ENCODE results near the gene TRANK1.
"Not testable (repeated sequence)": the region's sequence is repeated elsewhere in the genome, so short reads cannot be mapped to it uniquely, and the experiment has no call there.

Gene TRANK1

GRCh38 chr3:36893826-36894225 lies 51.0 kb downstream of the TRANK1 start:
- no peak for DNase-seq

- peak in 3 of 58 donors; percentile 10 to 20 (median 13) for DNase-seq
Measured at GRCh38 chr3:36893137-36893557, 51.7 kb downstream of the TRANK1 start.

DNA sequence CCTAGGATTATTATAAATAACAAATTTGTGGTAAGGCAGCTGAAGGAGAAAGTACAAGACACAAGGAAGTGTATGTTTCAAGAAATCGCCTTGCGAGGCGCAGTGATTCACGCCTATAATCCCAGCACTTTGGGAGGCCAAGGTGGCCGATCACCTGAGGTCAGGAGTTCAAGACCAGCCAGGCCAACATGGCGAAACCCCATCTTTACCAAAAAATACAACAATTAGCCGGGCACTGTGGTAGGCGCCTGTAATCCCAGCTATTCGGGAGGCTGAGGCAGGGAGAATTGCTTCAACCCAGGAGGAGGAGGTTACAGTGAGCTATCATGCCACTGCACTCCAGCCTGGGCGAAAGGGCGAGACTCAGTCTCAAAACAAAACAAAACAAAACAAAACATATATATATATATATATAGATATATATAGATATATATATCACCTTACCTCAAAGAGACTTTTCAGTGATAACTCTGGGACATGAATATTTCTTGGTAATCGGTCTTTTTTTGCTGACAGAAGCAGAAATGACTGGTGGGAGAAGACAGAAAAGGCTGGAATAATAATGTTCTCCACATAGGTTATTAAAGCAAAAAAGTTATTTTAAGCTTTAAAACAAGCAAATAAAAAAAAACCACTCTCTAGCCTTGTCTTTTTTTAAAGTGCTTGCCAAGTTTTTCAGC lies 52.3 kb downstream of the TRANK1 start:
- DNase-seq: no peak

DNA sequence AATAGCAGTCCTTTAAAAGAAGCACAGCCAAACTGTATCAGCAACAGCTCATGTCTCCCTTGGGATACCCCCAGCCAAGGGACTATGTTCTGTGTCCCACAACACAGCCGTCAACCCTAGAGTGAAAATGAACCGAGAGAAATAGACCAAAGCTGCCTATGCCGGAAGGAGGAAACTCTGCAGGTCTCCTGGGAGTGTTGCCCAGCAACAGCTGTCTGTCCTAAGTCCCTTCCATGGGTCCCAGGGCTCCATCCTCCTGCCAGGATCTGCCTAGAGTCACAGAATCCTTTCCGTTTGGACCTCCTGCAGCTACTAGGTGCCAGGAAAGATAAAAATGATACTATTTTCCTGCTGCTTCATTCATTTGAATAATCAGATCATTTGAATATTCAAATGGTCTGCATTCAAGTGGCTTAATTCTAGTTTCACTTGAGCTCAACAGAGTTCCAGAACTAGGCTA lies 53.1 kb downstream of the TRANK1 start:
- DNase-seq: no peak

GRCh38 chr3:36891097-36891496 lies 53.8 kb downstream of the TRANK1 start:
- DNase-seq: not testable (repeated sequence)

DNA sequence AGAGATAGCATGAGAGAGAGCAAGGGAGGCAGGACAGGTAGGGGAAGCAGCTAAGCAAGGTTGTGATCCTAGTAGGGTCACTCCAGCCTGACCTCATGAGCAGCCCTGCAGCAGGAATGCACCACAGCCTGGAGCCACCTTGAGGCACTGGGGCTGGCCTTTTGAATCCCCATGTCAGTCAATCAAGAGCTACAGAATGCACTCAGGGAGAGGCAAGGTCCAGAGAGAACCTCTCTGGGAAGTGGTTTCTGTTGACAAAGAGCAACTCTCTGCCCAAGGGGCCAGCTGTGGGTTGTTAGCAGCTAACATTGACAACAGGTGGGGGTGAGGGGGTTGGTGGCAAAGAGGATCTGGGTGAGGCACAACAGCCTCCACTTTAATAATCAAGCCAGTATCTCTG lies 54.6 kb downstream of the TRANK1 start:
- DNase-seq: no peak

- DNase-seq: no peak
Measured at GRCh38 chr3:36881735-36882134, 63.1 kb downstream of the TRANK1 start.

GRCh38 chr3:36879842-36880241 lies 65.0 kb downstream of the TRANK1 start:
- not testable (repeated sequence) for DNase-seq

DNA sequence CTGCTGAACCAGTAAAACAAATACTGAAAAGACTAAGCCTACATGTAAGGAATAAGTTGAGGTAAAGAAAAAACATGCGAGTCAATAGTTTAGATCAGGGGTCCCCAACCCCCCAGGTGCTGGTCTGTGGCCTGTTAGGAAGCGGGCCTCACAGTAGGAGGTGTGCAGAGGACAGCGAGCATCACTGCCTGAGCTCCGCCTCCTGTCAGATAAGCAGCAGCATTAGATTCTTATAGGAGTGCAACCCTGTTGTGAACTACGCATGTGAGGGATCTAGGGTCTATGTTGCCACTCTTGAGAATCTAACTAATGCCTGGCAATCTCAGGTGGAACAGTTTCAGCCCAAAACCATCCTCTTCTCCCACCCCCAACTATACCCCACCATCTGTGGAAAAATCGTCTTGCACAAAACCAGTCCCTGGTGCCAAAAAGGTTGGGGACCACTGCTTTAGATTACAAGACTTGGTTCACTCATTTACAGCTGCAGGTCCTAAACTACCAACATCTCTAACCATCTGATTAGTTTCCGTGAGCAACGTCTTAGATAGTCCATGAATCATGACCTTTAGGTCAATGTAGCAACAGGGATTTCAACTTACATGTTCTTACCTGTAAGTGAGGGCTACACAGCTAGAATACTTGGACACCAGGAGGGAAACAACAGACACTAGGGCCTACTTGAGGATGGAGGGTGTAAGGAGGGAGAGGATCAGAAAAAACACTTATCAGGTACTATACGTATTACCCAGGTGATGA lies 66.7 kb downstream of the TRANK1 start:
- no peak for DNase-seq

DNA sequence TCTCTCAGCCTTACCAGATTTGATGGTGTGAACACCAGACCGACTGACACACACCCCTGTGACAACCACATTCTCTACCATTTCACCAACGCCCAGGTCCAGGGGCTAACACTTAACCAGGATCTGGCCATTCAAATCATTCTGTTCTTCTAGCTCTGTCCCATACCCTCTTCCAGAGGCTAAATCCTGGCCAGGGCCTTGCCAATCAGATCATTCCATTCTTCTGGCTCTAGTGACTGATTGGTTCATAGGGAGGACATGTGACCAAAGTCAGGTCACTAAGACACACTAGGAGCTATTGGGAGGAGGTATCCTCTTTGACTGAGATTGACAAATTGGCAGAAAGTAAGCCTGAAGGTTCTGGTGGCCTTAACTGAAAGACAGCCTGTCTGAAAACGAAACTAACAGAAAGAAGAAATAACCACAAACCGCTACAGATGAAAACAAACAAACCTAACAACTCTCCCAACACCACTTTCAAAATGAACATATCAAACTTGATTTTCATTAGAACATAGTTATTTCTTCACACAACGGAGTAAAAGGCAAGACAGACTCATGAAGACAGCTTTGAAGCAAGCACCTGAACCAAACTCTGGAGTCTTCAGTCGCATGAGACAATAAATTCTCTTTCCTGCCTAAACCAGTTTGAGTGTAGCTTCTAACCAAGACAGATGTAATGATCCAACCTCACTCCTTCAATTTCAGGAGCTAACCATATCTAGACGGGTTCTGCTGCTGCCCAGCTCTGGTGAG lies 68.5 kb downstream of the TRANK1 start:
- no peak for DNase-seq

DNA sequence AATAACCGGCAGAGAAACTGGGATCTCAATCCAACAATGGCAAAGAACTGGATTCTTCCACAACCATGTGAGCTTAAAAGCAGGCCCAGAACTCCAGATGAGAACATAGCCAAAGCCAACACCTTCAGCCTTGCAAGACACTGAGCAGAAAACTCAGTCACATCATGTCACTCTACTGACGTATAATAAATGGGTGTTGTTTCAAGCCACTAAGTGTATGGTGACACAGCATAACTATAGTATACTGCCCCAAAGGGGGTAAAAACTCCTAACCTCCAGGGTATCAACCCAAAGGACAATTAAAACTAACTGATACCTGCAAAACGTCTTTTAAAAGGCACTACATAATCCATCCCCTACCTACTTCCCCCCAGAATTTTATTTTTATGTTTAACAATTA lies 69.5 kb downstream of the TRANK1 start:
- no peak for DNase-seq

DNA sequence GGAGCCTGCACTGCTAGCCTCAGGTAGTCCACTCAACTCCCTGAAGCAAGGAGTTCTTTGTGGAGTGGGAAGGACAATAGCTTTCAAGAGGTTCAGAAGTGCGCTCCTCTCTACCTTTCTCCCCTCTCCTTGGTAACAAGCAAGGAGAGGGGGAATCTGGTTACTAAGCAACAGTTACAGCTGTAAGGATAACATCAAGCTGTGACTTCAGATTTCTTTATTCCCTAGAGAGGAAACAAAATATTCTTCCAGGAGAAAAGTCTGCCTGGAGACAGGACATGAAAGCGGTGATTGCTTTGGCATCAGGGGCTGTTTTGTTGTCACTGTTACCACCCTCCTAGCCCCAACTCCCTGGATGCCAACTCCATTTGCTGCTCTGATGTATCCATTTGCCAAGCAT lies 70.4 kb downstream of the TRANK1 start:
- DNase-seq: no peak

DNA sequence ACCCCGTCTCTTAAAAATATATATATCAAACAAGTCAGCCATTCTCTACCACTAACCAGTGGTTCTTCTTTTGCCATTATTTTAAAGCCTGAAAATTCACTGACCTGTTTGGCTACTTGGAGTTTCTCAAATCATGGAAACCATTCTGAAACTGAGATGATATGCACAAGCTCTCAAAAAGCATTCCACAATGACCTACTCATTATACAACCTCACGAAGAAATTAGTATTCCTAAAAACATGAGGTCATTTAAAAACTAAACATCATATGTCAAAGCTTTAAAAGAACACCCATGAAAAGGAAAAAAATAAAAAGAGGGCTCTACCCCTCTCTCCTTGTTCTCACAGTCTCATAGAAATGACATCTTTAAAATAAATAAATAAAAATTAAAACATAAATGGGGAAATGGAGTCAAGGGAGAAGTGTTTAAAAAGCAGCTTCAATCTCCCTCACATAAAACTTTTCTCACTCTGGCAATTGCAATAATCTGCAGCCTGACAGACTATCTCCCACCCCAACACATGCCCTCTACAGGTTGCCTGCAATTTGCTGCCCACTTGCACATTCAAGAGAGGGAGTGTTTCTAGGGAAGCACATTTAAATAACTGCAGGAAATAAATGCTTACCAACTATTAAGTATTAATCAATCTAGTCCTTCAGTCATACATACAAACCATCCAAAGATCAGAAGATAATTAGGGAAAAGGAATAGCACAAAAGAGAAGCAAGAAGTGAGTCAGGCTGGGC lies 73.3 kb downstream of the TRANK1 start:
- DNase-seq: no peak

DNA sequence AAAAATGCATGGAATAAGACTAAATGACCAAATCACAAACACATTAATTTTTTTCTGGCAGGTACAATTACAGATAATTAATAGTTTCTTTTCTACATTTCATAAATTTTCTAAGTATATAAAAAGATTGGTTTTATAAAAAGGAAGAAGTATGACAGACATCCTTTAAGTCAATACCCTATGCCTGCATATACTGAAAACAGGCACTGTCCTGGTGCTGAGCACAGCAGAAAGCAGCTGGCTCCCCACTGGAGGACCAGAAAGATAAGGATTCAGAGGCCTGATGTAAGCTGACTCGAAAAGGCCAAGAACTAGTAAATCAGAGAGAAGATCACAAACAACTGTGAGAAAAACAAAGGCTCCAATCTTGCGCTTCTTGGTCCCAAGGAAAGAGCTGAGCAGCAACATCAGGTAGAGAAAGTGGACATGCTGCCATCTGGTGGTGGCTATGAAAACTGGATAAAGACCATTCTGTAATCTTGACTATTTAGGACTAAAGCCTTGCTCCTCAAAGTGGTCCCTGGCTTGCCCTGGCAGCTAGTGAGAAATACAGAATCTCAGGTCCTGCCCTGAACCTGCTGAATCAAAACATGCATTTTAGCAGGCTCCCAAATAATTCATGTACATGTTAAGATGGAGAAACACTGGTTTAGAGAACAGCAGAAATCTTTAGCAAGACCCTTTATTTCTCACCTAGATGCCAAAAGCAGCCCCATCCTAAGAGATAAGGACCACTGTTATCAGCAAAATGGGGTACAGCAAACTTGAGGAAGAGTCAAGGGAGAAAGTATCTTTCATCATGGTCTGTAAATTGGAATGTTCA lies 76.0 kb downstream of the TRANK1 start:
- DNase-seq: peak in 42 of 58 donors; percentile 5 to 71 (median 21)

- no peak for DNase-seq
Measured at GRCh38 chr3:36867810-36868209, 77.0 kb downstream of the TRANK1 start.

DNA sequence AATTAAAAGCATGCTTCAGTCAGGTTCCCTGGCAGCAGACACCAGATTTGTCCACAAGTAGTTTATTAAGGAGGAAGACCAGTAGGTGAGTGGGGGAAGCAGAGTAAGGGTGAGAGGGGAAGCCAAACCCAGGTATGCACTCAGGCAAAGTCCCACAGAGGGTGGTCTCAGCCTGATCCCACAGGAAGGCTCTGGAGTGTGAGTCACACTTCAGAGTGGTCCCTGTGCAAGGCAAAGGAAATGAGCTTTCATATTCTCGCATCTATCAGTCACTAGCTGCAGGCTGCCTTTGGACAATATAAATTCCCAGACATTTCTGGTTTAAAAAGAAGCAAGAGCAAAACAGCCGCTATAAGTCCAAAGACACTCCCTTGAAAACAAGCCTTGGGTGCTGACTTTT lies 78.5 kb downstream of the TRANK1 start:
- DNase-seq: no peak

- DNase-seq: no peak
Measured at GRCh38 chr3:36864180-36865053, 80.4 kb downstream of the TRANK1 start.

DNA sequence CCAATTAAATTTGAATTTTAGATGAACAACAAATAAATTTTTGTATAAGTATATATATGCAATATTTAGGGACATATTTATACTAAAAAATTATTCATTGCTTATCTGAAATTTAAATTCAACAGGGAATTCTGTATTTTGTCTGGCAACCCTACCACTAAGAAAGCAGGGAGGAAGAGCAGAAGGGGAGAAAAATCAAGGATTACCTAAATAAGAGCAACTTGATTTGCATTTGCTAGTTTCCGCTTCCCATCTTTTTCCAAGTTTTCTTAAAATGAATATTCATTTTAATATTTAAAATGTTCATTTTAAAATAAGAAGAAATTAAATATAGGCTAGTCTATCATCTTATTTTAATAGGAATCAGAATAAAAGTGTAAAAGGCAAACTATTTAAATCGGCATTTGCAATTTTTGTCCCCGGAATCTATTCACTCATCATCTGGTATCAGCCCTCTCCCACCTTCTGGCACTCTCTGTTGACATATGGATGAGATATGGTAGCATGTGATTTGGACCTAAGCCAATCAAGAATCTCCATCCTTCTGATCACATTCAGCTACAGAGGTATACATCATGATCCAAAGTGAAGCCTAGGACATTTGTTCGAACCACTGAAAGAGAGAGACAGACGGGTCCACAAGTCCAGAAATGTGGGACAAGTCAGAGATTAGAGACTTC lies 82.6 kb downstream of the TRANK1 start:
- DNase-seq: no peak

DNA sequence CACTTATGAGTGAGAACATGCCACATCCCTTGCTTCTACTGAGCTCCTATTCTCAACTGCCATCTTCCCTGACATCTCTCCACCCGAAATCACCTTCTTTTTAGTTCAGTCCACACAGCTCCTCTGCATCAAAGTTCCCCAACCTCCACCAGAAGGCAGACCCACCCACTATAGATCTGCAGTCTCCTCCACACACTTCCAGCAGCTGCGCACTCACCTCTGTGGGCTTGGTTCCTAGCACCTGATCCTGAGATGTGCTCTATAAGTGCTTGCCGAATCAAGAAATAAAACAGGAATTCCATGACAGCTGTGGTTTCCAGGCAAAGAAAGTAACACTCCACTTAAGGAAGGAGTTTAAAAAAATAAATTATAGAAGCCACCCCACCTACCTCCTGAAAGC lies 85.4 kb downstream of the TRANK1 start:
- peak in 1 of 58 donors; percentile 14 for DNase-seq

Data from anterior cingulate cortex (tissue), 58 donors.